OCI-LY3 (cell line): ENCODE measurements around the gene ANKRD30A.
"Not testable (repeated sequence)": the region's sequence is repeated elsewhere in the genome, so short reads cannot be mapped to it uniquely, and the experiment has no call there.

Experiments used
- H2AFZ ChIP-seq: fragments of 200-600, 300-600 bp; shearing (Covaris generic); 2 replicates; pipeline ENCODE4 v1.6.0; 2014; ENCODE audit warnings: antibody characterized with exemption, low read depth, low read length
- H3K27ac ChIP-seq: fragments of 200-600, 300-600 bp; sonication (generic); 2 replicates; pipeline ENCODE4 v1.5.1; 2014; ENCODE audit warnings: mild to moderate bottlenecking, low read length, moderate library complexity, mixed read lengths
- H3K27me3 ChIP-seq: fragments of 200-600, 300-600 bp; sonication (generic); 2 replicates; pipeline ENCODE4 v1.6.1; 2014; ENCODE audit warnings: low read depth, low read length, mixed read lengths
- H3K36me3 ChIP-seq: fragments of 200-600, 300-600 bp; sonication (generic); replicated peaks from 2 replicates; pipeline ENCODE3; 2014; ENCODE audit warnings: low read depth, low read length, mixed read lengths
- H3K4me1 ChIP-seq: fragments of 300-600, 200-600 bp; sonication (generic); 2 replicates; pipeline ENCODE4 v1.6.1; 2014; ENCODE audit warnings: low read length, mixed read lengths
- H3K4me2 ChIP-seq: fragments of 200-600, 300-600 bp; sonication (generic); 2 replicates; pipeline ENCODE4 v1.6.1; 2014; ENCODE audit warnings: low read length, mixed read lengths
- H3K4me3 ChIP-seq: fragments of 300-600, 200-600 bp; sonication (generic); 2 replicates; pipeline ENCODE4 v1.5.1; 2014; ENCODE audit warnings: antibody characterized with exemption, mild to moderate bottlenecking, low read length, moderate library complexity
- H3K79me2 ChIP-seq: fragments of 300-600, 200-600 bp; shearing (Covaris generic); 2 replicates; pipeline ENCODE4 v1.6.1; 2014; ENCODE audit warnings: mild to moderate bottlenecking, low read length, mixed read lengths
- H3K9ac ChIP-seq: fragments of 300-600, 200-600 bp; shearing (Covaris generic); 2 replicates; pipeline ENCODE4 v1.6.0; 2014; ENCODE audit warnings: mild to moderate bottlenecking, low read length, moderate library complexity
- H3K9me3 ChIP-seq: fragments of 200-600, 300-600 bp; shearing (Covaris generic); 2 replicates; pipeline ENCODE4 v1.6.1; 2014; ENCODE audit warnings: low read length, mixed read lengths; ENCODE audit not compliant: insufficient read depth
- H4K20me1 ChIP-seq: fragments of 200-600, 300-600 bp; sonication (generic); 2 replicates; pipeline ENCODE4 v1.6.1; 2016; ENCODE audit warnings: low read length, mixed read lengths; ENCODE audit not compliant: insufficient read depth
- CTCF ChIP-seq: fragments of 200-600, 300-600 bp; sonication (generic); IDR thresholded peaks from 2 replicates; pipeline ENCODE4 v1.5.1; 2014; ENCODE audit warnings: antibody characterized with exemption, low read length, low read depth
- EZH2phosphoT487 ChIP-seq: fragments of 200-600 bp; shearing (Covaris generic); IDR thresholded peaks from 2 replicates; pipeline ENCODE4 v1.6.1; 2018; ENCODE audit warnings: antibody characterized with exemption, mixed run types, low read depth

ANKRD30A gene

GRCh38 chr10:37182719-37183118, 57.3 kb downstream of the ANKRD30A start:
- not testable (repeated sequence) for H3K4me2 ChIP-seq

GRCh38 chr10:37206132-37206531, 80.7 kb downstream of the ANKRD30A start:
- H3K9ac ChIP-seq, result no peak overlapping the region
- no peaks in the 10 kb centered on the region for H3K79me2 ChIP-seq
- peaks cover 13% of the 10 kb centered on the region for H3K4me1 ChIP-seq
- TF ChIP-seq CTCF (no peak), EZH2phosphoT487 (no peak)
- H3K9me3 ChIP-seq, result no peaks in the 10 kb centered on the region
- H4K20me1 ChIP-seq, result no peaks in the 10 kb centered on the region
- no peak overlapping the region for H2AFZ ChIP-seq
- H3K27me3 ChIP-seq, result no peaks in the 10 kb centered on the region
- no peaks in the 10 kb centered on the region for H3K36me3 ChIP-seq
- no peak overlapping the region for H3K27ac ChIP-seq
- no peak overlapping the region for H3K4me3 ChIP-seq
- no peak overlapping the region for H3K4me2 ChIP-seq

More at GRCh38 chr10:37182719-37183118, 57.3 kb downstream of the ANKRD30A start:
- not testable (repeated sequence) for H4K20me1 ChIP-seq, H3K79me2 ChIP-seq, H3K4me1 ChIP-seq, H2AFZ ChIP-seq, H3K9ac ChIP-seq, H3K27ac ChIP-seq, H3K36me3 ChIP-seq, H3K4me3 ChIP-seq, H3K9me3 ChIP-seq, H3K27me3 ChIP-seq

GRCh38 chr10:37220866-37221265, 95.5 kb downstream of the ANKRD30A start:
- no peak overlapping the region for H2AFZ ChIP-seq
- H3K9ac ChIP-seq, result no peak overlapping the region
- no peaks in the 10 kb centered on the region for H3K79me2 ChIP-seq
- no peak overlapping the region for H3K27ac ChIP-seq
- H4K20me1 ChIP-seq, result no peaks in the 10 kb centered on the region
- no peaks in the 10 kb centered on the region for H3K36me3 ChIP-seq
- H3K4me2 ChIP-seq, result no peak overlapping the region
- no peak overlapping the region for H3K4me3 ChIP-seq
- peaks cover 18% of the 10 kb centered on the region for H3K4me1 ChIP-seq
- TF ChIP-seq EZH2phosphoT487 (no peak), CTCF (no peak)
- no peaks in the 10 kb centered on the region for H3K27me3 ChIP-seq
- no peaks in the 10 kb centered on the region for H3K9me3 ChIP-seq

- Histone ChIP-seq H3K36me3 (no peaks in the 10 kb centered on the region), H4K20me1 (no peaks in the 10 kb centered on the region), H3K79me2 (no peaks in the 10 kb centered on the region), H3K4me3 (no peak overlapping the region), H3K9ac (no peak overlapping the region), H2AFZ (no peak overlapping the region), H3K4me1 (peaks cover 18% of the 10 kb centered on the region), H3K9me3 (no peaks in the 10 kb centered on the region), H3K27me3 (no peaks in the 10 kb centered on the region), H3K27ac (no peak overlapping the region), H3K4me2 (no peak overlapping the region)
- no peak for TF ChIP-seq CTCF
- no peak for TF ChIP-seq EZH2phosphoT487
Observed at GRCh38 chr10:37222046-37222445, 96.6 kb downstream of the ANKRD30A start.

- H4K20me1 ChIP-seq, result no peaks in the 10 kb centered on the region
- H3K4me3 ChIP-seq, result no peak overlapping the region
- no peak overlapping the region for H3K9ac ChIP-seq
- H3K79me2 ChIP-seq, result no peaks in the 10 kb centered on the region
- H3K27ac ChIP-seq, result no peak overlapping the region
- no peaks in the 10 kb centered on the region for H3K36me3 ChIP-seq
- H2AFZ ChIP-seq, result no peak overlapping the region
- no peaks in the 10 kb centered on the region for H3K9me3 ChIP-seq
- no peaks in the 10 kb centered on the region for H3K4me1 ChIP-seq
- TF ChIP-seq CTCF (no peak), EZH2phosphoT487 (no peak)
- H3K4me2 ChIP-seq, result no peak overlapping the region
- no peaks in the 10 kb centered on the region for H3K27me3 ChIP-seq
Observed at GRCh38 chr10:37225163-37225562, 99.8 kb downstream of the ANKRD30A start.
